SHP77 treated with DMSO at 0.1 percent for 48 hours (cell line): Measurements from ENCODE around the gene ADAMTS13.
"Not testable (repeated sequence)": the region's sequence is repeated elsewhere in the genome, so short reads cannot be mapped to it uniquely, and the experiment has no call there.

Experiments used
- DNase-seq: peaks from one replicate; lab custom pipeline; 2025; lab: John Stamatoyannopoulos, UW

ADAMTS13 gene

DNA sequence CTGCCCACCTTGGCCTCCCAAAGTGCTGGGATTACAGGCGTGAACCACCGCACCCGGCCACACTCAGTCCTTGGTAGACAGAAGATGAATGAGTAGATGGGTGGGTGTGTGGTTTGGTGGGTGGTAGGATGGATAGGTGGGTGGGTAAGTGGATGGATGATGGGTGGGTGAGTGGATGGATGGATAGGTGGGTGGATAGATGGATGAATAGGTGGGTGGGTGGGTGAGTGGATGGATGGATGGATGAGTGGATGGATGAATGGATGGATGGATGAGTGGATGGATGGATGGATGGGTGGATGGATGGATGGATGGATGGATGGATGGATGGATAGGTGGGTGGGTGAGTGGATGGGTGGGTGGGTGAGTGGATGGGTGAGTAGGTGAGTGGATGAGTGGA lies 29.9 kb upstream of the ADAMTS13 start:
- not testable (repeated sequence) for DNase-seq

DNA sequence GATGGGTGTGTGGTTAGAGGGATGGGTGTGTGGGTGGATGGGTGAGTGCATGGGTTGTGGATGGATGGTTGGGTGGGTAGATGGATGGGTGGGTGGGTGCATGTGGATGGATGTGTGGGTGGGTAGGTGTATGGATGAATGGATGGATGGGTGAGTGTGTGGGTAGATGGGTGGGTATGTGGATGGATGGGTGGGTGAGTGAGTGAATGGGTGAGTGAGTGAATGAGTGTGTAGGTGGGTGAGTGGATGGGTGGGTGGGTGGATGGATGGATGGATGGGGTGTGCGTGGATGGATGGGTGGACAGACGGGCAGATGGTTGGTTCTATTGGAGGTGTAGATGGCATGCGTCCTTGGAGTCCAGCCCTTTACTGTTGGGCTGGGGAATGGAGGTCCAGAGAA lies 28.8 kb upstream of the ADAMTS13 start:
- DNase-seq, result no peak

DNA sequence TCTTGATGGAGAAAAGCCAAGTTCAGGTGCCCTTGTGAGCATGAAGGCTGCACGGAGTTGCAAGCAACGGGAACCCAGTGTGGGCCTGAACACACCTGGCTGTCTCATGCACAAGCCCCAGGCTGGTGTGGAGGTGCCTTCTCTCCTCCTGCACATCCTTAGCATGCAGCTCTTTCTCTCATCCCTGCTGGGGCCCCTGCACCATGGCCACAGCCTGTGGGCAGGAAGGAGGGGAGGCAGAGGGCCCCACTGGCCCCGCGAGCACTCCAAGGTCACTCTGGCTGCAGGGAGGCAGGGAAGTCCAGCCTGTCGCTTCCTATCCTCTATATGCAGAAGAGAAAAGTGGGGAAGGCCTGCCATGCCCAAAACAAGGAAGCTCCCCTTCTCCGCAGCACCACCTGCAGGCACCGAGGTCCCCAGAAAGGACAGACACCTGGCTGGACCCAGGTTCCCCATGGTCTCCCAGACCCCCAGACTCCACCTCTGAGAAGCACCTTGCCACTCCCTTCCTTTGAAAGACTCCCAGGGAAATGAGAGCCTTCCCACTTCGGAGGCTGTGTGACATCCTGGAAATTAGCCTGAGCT lies 27.4 kb upstream of the ADAMTS13 start:
- DNase-seq, result no peak

GRCh38 chr9:133396952-133397351 lies 25.2 kb upstream of the ADAMTS13 start:
- peak; percentile 14 for DNase-seq

DNA sequence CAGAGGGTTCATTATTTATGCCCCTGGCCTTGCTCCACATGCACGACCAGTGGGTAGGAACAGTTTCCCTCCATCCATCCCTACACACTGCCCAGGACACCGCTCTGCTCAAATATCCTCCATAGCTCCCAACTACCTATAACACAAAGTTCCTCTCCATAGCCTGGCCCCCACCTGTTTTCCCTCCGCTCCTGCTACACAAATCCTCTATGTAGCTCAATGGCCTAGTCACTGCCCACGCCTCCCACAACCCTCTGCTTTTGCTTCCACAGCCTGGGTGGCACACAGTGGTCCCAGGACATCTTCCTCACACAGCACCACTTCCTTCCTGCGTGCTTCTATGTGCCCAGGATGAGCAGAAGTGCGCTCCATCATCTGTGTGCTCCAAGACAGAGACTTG lies 24.8 kb upstream of the ADAMTS13 start:
- no peak for DNase-seq

- DNase-seq, result no peak
Measured at GRCh38 chr9:133397895-133398294, 24.3 kb upstream of the ADAMTS13 start.

GRCh38 chr9:133400292-133400691 lies 21.9 kb upstream of the ADAMTS13 start:
- DNase-seq, result no peak

- DNase-seq, result no peak
Measured at GRCh38 chr9:133401588-133401987, 20.6 kb upstream of the ADAMTS13 start.

DNA sequence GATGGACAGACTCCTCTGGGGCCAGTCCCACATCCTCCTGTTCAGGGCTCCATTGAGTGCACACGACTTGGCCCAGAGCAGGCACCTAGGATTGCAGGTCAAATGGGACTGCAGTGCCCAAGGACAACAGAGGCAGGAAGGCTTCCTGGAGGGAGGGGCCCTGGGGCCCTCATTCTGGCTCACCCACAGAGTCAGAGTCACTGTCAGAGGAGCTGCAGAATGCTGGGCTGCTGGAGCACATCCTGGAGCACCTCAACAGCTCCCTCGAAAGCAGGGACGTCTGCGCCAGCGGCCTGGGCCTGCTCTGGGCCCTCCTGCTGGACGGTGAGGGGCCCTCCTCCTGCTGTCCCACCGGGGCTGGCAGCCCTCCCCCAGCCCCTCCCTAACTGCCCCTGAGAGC lies 19.5 kb upstream of the ADAMTS13 start:
- DNase-seq, result no peak

DNA sequence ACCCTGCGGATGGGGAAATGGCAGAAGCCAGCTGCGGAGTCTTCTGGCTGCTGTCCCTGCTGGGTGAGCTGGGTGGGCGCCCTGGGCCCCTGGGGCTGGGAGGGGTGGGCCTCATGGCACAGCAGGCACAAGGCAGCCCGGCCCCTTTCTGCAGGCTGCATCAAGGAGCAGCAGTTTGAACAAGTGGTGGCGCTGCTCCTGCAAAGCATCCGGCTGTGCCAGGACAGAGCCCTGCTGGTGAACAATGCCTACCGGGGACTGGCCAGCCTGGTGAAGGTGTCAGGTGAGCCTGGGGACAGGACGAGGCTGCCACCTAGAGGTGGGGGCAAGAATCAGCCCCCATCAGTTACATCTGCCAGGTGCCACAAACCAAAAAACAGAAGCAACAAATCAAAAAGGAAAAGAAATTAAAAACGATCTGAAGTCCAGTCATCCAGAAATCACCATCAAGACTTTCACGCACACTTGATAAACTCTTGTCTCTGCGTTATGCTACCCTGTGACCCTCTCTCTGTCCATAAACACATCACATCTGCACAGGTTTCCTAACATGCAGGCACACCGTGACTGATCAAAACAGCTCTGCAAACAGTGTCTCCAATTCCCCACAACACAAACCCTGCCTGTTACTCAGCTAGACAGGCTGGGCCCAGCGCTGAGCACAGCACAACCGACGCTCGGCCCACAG lies 18.3 kb upstream of the ADAMTS13 start:
- no peak for DNase-seq

GRCh38 chr9:133404454-133405002 lies 17.6 kb upstream of the ADAMTS13 start:
- no peak for DNase-seq

DNA sequence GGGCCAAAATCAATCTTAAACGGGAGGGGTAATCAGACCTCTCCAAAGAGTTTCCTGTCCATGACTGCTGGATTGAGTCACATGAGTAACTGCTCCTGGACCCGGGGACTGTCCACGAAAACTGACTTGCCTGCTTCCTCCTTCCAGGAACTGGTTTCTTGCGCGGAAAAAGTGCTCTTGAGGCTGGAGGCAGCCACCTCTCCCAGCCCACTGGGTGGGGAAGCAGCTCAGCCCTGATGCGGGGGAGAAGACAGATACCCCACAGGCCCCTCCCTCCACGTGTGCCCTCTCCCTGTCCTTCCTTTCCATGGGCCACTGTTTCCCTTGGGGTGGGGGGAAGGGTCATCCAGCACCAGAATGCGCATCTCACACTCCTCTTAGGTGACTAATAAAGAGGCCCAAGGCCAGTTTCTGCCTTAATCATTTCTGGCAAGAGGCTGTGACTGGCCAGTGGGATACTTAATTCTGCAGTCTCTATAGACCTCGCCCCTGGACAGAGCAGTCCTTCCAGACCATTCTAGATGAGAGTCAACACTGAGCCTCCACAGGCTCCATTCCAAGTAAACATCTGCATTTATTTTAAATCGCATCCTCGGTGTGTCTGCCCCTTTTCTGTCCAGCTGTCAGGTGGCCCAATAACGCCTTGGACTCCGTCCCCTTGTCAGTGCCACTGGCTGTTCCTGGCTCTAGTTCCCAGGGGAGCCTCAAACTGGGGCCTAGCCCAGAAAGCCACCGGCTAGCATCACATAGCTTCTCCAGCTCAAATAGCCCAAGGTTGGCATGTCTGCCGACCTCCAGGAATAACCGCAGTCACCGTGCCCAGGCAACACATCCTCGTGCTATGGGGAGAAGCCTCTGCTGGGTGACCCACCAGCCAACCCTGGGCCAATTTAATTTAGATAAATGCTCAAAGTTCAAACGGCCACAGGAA lies 16.4 kb upstream of the ADAMTS13 start:
- DNase-seq, result no peak

- DNase-seq, result peak; percentile 41
Measured at GRCh38 chr9:133406480-133407307, 15.5 kb upstream of the ADAMTS13 start.

DNA sequence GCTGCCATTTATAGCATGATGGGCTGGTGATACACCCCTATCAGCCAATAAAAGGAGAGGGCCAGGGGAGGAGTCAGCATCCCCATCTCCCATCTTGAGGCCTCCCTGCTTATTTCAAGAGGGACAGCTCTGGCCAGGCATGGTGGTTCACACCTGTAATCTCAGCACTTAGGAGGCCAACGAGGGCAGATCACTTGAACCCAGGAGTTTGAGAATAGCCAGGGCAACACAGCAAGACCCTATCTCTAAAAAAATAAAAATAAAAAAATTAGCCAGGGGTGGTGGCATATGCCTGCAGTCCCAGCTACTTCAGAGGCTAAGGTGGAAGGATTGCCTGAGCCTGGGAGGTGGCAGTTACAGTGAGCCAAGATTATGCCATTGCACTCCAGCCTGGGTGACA lies 14.1 kb upstream of the ADAMTS13 start:
- no peak for DNase-seq

DNA sequence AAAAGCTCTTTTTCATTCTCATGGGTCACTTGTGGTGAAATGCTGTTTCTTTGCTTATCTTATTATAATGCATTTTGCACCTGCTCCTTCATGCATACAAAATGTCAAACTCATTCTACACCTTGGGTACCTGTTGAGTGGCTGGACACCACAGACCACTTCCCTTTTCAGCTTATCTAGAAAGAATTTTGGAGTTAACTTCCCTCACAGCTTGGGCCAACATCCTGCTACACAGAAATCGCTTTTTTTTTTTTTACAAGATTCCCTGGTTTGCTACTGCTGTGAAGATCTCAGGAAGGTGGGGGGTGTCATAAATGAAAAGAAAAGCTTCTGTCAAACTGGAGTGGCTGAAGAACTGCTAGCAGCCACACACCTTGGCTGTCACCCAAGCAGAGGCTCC lies 7.0 kb upstream of the ADAMTS13 start:
- no peak for DNase-seq

DNA sequence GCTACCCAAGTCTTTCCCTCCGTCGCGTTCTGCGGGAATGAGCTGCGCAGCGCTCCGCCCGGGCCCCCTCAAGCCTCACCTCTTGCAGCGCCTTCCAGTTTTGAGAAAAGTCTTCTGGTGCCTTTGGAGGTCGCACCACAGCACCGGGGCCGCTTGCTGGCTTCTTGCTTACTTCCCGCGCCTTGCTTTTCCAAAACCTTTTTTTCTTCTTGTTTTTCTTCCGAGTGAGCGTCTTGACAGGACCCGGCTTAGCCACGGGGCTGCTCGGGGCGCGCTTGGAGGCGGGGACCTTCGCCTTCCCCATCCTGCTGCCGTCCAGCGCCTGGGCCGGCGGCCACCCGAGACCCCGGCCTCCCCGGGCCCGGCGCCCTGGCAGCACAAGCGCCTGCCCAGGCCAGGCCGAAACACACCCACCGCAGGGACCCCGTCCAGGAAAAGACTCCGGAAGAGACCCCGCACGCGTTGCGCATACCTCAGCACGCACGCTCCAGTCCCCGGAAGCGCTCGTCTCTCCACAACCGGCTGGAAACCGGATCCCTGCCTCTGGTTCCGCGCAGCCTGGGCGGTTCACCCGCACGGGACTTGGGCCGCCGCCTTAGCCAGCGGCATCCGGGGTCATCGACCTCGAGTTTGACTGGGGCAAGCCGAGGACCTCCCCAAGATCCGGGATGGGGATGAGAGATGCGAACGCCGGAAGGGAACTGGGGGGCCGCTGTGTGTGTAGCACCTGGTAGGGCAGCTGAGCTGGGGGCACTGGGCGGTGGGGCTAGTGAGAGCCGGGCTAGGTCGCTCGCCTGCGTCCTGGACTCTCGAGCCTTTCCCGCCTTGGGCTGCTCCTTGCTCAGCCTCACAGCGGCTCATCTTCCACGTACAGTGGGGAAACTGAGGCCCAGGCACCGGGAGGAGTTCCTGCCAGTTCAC lies 4.4 kb upstream of the ADAMTS13 start, which contains the start of gene REXO4:
REXO4 (minus strand) TSS at position 470 of the 921 bp plus-strand sequence; CDS start at position 304, 166 bp downstream.
- DNase-seq, result peak; percentile 71

GRCh38 chr9:133419005-133419404 lies 3.2 kb upstream of the ADAMTS13 start:
- no peak for DNase-seq

DNA sequence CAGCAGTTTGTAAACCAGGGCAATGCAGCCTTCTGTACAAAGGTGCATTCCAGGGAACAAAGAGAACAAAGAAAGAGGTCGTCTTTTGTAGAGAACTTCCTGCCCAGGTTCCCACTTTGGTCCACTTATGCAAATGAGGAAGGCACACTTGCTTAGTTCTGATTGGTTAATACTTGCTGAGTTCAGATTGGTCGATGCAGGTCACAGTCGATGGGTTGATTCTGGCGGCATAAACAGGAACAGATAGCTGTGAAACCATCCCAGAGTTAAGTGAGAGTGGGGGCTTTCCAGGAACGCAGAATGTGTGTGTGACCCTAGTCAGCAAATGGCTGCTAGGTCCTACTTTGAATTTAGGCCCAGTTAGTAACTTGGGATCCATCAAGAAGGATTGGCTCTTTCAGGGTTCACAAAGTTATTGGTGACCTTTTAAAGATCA lies 1.8 kb upstream of the ADAMTS13 start:
- no peak for DNase-seq

DNA sequence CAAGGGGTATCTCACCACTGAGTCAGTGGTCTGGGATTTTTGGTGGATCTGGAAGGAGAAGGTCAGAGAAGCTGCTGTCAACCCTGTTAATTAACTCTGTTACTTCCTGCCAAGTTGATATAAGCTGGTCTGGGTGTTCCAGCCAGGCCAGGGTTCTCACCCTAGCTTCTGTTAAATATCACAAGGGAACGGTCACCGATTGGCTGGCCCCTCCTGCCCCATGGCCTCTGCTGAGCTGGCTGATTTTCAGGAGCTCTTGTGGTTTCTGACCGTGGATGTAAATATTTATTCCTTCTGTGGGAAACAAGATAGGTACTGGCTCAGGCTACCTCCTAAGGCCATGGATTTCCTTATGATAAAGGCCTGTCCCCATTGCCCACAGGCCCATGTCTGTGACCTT lies 1.0 kb downstream of the ADAMTS13 start:
- no peak for DNase-seq

DNA sequence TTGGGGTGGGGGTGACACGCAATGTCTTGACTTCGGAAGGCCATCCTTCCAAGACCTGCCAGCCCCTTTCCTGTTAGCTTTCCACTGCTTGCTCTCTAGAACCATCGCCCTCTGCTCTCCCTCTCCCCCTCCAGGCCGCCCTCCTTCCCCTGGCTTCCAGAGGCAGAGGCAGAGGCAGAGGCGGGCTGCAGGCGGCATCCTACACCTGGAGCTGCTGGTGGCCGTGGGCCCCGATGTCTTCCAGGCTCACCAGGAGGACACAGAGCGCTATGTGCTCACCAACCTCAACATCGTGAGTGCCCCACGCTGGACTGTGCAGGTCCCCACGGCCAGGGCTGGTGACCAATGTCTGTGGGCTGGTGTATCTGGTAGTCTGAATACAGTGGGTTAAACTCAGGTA lies 2.0 kb downstream of the ADAMTS13 start:
- no peak for DNase-seq
